Ishikawa (cell line): ENCODE results near the gene CFAP46.

Experiments used
- EGR1 ChIP-seq: IDR thresholded peaks from 2 replicates; pipeline ENCODE4 v1.6.1; 2012
- TF ChIP-seq, protein P1 (sequence below): IDR thresholded peaks from 2 replicates; pipeline ENCODE4 v1.6.1; 2012; ENCODE audit warnings: low read depth, mild to moderate bottlenecking

GRCh38 chr10:132927824-132928223 lies 14.5 kb downstream of the CFAP46 start:
- TF ChIP-seq, protein P1, sequence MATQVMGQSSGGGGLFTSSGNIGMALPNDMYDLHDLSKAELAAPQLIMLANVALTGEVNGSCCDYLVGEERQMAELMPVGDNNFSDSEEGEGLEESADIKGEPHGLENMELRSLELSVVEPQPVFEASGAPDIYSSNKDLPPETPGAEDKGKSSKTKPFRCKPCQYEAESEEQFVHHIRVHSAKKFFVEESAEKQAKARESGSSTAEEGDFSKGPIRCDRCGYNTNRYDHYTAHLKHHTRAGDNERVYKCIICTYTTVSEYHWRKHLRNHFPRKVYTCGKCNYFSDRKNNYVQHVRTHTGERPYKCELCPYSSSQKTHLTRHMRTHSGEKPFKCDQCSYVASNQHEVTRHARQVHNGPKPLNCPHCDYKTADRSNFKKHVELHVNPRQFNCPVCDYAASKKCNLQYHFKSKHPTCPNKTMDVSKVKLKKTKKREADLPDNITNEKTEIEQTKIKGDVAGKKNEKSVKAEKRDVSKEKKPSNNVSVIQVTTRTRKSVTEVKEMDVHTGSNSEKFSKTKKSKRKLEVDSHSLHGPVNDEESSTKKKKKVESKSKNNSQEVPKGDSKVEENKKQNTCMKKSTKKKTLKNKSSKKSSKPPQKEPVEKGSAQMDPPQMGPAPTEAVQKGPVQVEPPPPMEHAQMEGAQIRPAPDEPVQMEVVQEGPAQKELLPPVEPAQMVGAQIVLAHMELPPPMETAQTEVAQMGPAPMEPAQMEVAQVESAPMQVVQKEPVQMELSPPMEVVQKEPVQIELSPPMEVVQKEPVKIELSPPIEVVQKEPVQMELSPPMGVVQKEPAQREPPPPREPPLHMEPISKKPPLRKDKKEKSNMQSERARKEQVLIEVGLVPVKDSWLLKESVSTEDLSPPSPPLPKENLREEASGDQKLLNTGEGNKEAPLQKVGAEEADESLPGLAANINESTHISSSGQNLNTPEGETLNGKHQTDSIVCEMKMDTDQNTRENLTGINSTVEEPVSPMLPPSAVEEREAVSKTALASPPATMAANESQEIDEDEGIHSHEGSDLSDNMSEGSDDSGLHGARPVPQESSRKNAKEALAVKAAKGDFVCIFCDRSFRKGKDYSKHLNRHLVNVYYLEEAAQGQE, result no peak
- no peak for TF ChIP-seq EGR1
